Stimulated activated memory B cell treated with anti-CD40 and anti-IgM and Interleukin-4, amounts not matched to agents 10 μg/mL and 1 μg/mL and 100 μg/mL, for 72 hours (primary cell): Measurements from ENCODE around the gene OR10A3.

ENCODE experiments used
- ATAC-seq: fragments of 150-1000 bp; cut with Tn5 transposase; 2 replicates; pipeline ENCODE4 v1.10.0; 2021
- H3K27ac Mint-ChIP-seq: one replicate; pipeline ENCODE4 v1.8.0; 2022; ENCODE audit warnings: mild to moderate bottlenecking, mixed read lengths
- H3K27me3 Mint-ChIP-seq: one replicate; pipeline ENCODE4 v1.8.0; 2022; ENCODE audit warnings: mixed read lengths
- H3K36me3 Mint-ChIP-seq: one replicate; pipeline ENCODE4 v1.8.0; 2022; ENCODE audit warnings: mixed read lengths
- H3K4me1 Mint-ChIP-seq: one replicate; pipeline ENCODE4 v1.8.0; 2022; ENCODE audit warnings: mixed read lengths
- H3K4me3 Mint-ChIP-seq: one replicate; pipeline ENCODE4 v1.8.0; 2022; ENCODE audit warnings: mild to moderate bottlenecking, moderate library complexity, mixed read lengths
- H3K9me3 Mint-ChIP-seq: one replicate; pipeline ENCODE4 v1.8.0; 2022; ENCODE audit warnings: mixed read lengths

Gene OR10A3

GRCh38 chr11:7965386-7965785, 23.9 kb upstream of the OR10A3 start, which contains the start of gene NLRP10:
Gene NLRP10, minus strand, starts transcription at chr11:7965447. Its CDS starts 1,952 bp downstream, at chr11:7963495.
- Mint-ChIP-seq H3K27ac (no peak within 1 kb of the TSS), H3K36me3 (no peaks in the 10 kb centered on the region), H3K9me3 (no peaks in the 10 kb centered on the region), H3K27me3 (peaks cover 49% of the 10 kb centered on the region), H3K4me3 (no peak within 1 kb of the TSS), H3K4me1 (no peaks in the 10 kb centered on the region)
- no peak for ATAC-seq

GRCh38 chr11:7964873-7965272, 23.4 kb upstream of the OR10A3 start:
- Mint-ChIP-seq H3K36me3 (no peaks in the 10 kb centered on the region), H3K4me1 (no peaks in the 10 kb centered on the region), H3K27me3 (peaks cover 54% of the 10 kb centered on the region), H3K4me3 (no peak overlapping the region), H3K27ac (no peak overlapping the region), H3K9me3 (no peaks in the 10 kb centered on the region)
- no peak for ATAC-seq

- no peak overlapping the region for H3K27ac Mint-ChIP-seq
- no peaks in the 10 kb centered on the region for H3K4me1 Mint-ChIP-seq
- ATAC-seq: no peak
- no peaks in the 10 kb centered on the region for H3K9me3 Mint-ChIP-seq
- H3K27me3 Mint-ChIP-seq: peaks cover 59% of the 10 kb centered on the region
- H3K36me3 Mint-ChIP-seq: no peaks in the 10 kb centered on the region
- no peak overlapping the region for H3K4me3 Mint-ChIP-seq
Observed at GRCh38 chr11:7964261-7964660, 22.8 kb upstream of the OR10A3 start.

GRCh38 chr11:7955191-7955590, 13.7 kb upstream of the OR10A3 start:
- H3K27me3 Mint-ChIP-seq: peaks cover 37% of the 10 kb centered on the region
- no peaks in the 10 kb centered on the region for H3K36me3 Mint-ChIP-seq
- H3K4me3 Mint-ChIP-seq: no peak overlapping the region
- H3K4me1 Mint-ChIP-seq: no peaks in the 10 kb centered on the region
- H3K9me3 Mint-ChIP-seq: no peaks in the 10 kb centered on the region
- H3K27ac Mint-ChIP-seq: no peak overlapping the region
- ATAC-seq: no peak

GRCh38 chr11:7949934-7950333, 8.4 kb upstream of the OR10A3 start:
- ATAC-seq: no peak
- Mint-ChIP-seq H3K4me3 (no peak overlapping the region), H3K27me3 (peaks cover 31% of the 10 kb centered on the region), H3K27ac (no peak overlapping the region), H3K36me3 (no peaks in the 10 kb centered on the region), H3K4me1 (no peaks in the 10 kb centered on the region), H3K9me3 (no peaks in the 10 kb centered on the region)

- H3K4me1 Mint-ChIP-seq: no peaks in the 10 kb centered on the region
- H3K4me3 Mint-ChIP-seq: no peak overlapping the region
- H3K36me3 Mint-ChIP-seq: no peaks in the 10 kb centered on the region
- peaks cover 23% of the 10 kb centered on the region for H3K27me3 Mint-ChIP-seq
- H3K9me3 Mint-ChIP-seq: peaks cover 14% of the 10 kb centered on the region
- ATAC-seq: no peak
- no peak overlapping the region for H3K27ac Mint-ChIP-seq
Observed at GRCh38 chr11:7944123-7944522, 2.6 kb upstream of the OR10A3 start.

- Mint-ChIP-seq H3K27me3 (peaks cover 15% of the 10 kb centered on the region), H3K27ac (no peak overlapping the region), H3K9me3 (peaks cover 14% of the 10 kb centered on the region), H3K4me1 (no peaks in the 10 kb centered on the region), H3K4me3 (no peak overlapping the region), H3K36me3 (no peaks in the 10 kb centered on the region)
- ATAC-seq: no peak
Observed at GRCh38 chr11:7941146-7941545, 362 bp downstream of the OR10A3 start.

- Mint-ChIP-seq H3K27me3 (peaks cover 36% of the 10 kb centered on the region), H3K4me1 (no peaks in the 10 kb centered on the region), H3K9me3 (no peaks in the 10 kb centered on the region), H3K27ac (no peak overlapping the region), H3K4me3 (no peak overlapping the region), H3K36me3 (no peaks in the 10 kb centered on the region)
- no peak for ATAC-seq
Observed at GRCh38 chr11:7936615-7937014, 4.9 kb downstream of the OR10A3 start.

- no peak for ATAC-seq
- H3K36me3 Mint-ChIP-seq: no peaks in the 10 kb centered on the region
- peaks cover under 1% of the 10 kb centered on the region for H3K9me3 Mint-ChIP-seq
- no peak within 1 kb of the TSS for H3K27ac Mint-ChIP-seq
- peaks cover 48% of the 10 kb centered on the region for H3K27me3 Mint-ChIP-seq
- no peak within 1 kb of the TSS for H3K4me3 Mint-ChIP-seq
- no peaks in the 10 kb centered on the region for H3K4me1 Mint-ChIP-seq
Observed at GRCh38 chr11:7931168-7931567, 10.3 kb downstream of the OR10A3 start, which contains the start of gene OR10A6. Gene OR10A6, minus strand, starts transcription at chr11:7931268. Its CDS starts 2,606 bp downstream, at chr11:7928662.

GRCh38 chr11:7927635-7928034, 13.9 kb downstream of the OR10A3 start:
- Mint-ChIP-seq H3K27me3 (peaks cover 51% of the 10 kb centered on the region), H3K36me3 (no peaks in the 10 kb centered on the region), H3K4me1 (no peaks in the 10 kb centered on the region), H3K4me3 (no peak overlapping the region), H3K9me3 (peaks cover 4% of the 10 kb centered on the region), H3K27ac (no peak overlapping the region)
- no peak for ATAC-seq

- H3K27me3 Mint-ChIP-seq: peaks cover 23% of the 10 kb centered on the region
- H3K9me3 Mint-ChIP-seq: peaks cover 4% of the 10 kb centered on the region
- H3K36me3 Mint-ChIP-seq: no peaks in the 10 kb centered on the region
- H3K4me3 Mint-ChIP-seq: no peak overlapping the region
- H3K4me1 Mint-ChIP-seq: no peaks in the 10 kb centered on the region
- ATAC-seq: no peak
- H3K27ac Mint-ChIP-seq: no peak overlapping the region
Observed at GRCh38 chr11:7924536-7924935, 17.0 kb downstream of the OR10A3 start.

GRCh38 chr11:7918141-7918540, 23.4 kb downstream of the OR10A3 start:
- no peaks in the 10 kb centered on the region for H3K4me1 Mint-ChIP-seq
- no peaks in the 10 kb centered on the region for H3K36me3 Mint-ChIP-seq
- no peak overlapping the region for H3K4me3 Mint-ChIP-seq
- no peak overlapping the region for H3K27ac Mint-ChIP-seq
- no peak for ATAC-seq
- no peaks in the 10 kb centered on the region for H3K9me3 Mint-ChIP-seq
- peaks cover 28% of the 10 kb centered on the region for H3K27me3 Mint-ChIP-seq

GRCh38 chr11:7911011-7911410, 30.5 kb downstream of the OR10A3 start:
- Mint-ChIP-seq H3K27me3 (peaks cover 32% of the 10 kb centered on the region), H3K27ac (no peak overlapping the region), H3K9me3 (no peaks in the 10 kb centered on the region), H3K4me3 (no peak overlapping the region), H3K4me1 (no peaks in the 10 kb centered on the region), H3K36me3 (no peaks in the 10 kb centered on the region)
- no peak for ATAC-seq

- Mint-ChIP-seq H3K9me3 (no peaks in the 10 kb centered on the region), H3K36me3 (no peaks in the 10 kb centered on the region), H3K27ac (no peak overlapping the region), H3K27me3 (peaks cover 28% of the 10 kb centered on the region), H3K4me1 (no peaks in the 10 kb centered on the region), H3K4me3 (no peak overlapping the region)
- no peak for ATAC-seq
Observed at GRCh38 chr11:7910286-7910788, 31.2 kb downstream of the OR10A3 start.

GRCh38 chr11:7909585-7910285, 31.8 kb downstream of the OR10A3 start:
- no peaks in the 10 kb centered on the region for H3K4me1 Mint-ChIP-seq
- peaks cover 27% of the 10 kb centered on the region for H3K27me3 Mint-ChIP-seq
- no peaks in the 10 kb centered on the region for H3K36me3 Mint-ChIP-seq
- no peaks in the 10 kb centered on the region for H3K9me3 Mint-ChIP-seq
- no peak overlapping the region for H3K27ac Mint-ChIP-seq
- ATAC-seq: no peak
- H3K4me3 Mint-ChIP-seq: no peak overlapping the region

GRCh38 chr11:7907121-7907520, 34.4 kb downstream of the OR10A3 start:
- Mint-ChIP-seq H3K4me3 (no peak overlapping the region), H3K27me3 (peaks cover 15% of the 10 kb centered on the region)
- no peak for ATAC-seq

More at GRCh38 chr11:7907121-7907520, 34.4 kb downstream of the OR10A3 start:
- Mint-ChIP-seq H3K27ac (no peak overlapping the region), H3K36me3 (no peaks in the 10 kb centered on the region), H3K9me3 (no peaks in the 10 kb centered on the region), H3K4me1 (no peaks in the 10 kb centered on the region)
